T-cell (primary cell): Measurements from ENCODE around the gene WIPF1. TPM values are rescaled to one million over a fixed set of nuclear protein-coding genes. Genes with fewer than 3 reads are reported as not detected.

ENCODE experiments used
- ATAC-seq, 4 experiments: fragments of 200-7000 bp in 3 of 4; fragments of 150-1000 bp in 1 of 4; cut with Tn5 transposase; replicated peaks in 1 of 4; 1 replicate in 3 of 4; 2 replicates in 1 of 4; pipeline ENCODE4 v1.10.0; 2021; ENCODE audit warnings: moderate library complexity in 3 of 4, mild to moderate bottlenecking in 2 of 4, moderate number of reproducible peaks in 1 of 4
- CTCF ChIA-PET, 2 donors: fragments of 300-600 bp; sonication (Branson Sonifier 250); formaldehyde crosslinking; loops; one replicate each; lab custom pipeline; 2022; ENCODE audit warnings: antibody characterized with exemption in 2 of 2; lab: Charles Lee
- POLR2A ChIA-PET, 2 donors: fragments of 300-600 bp; sonication (Branson Sonifier 250); formaldehyde crosslinking; loops; one replicate each; lab custom pipeline; 2022; ENCODE audit warnings: antibody characterized with exemption in 2 of 2; lab: Charles Lee
- DNase-seq, 35 experiments: peaks; one replicate each; pipeline versions ENCODE4 v3.0.0 to v3.0.0-alpha.2; 2013 to 2023
- H3K27ac ChIP-seq: one replicate; pipeline ENCODE4 v1.5.1; 2013; ENCODE audit warnings: low read length
- H3K27me3 ChIP-seq, 2 experiments: replicated peaks in 1 of 2; 1 replicate in 1 of 2; 2 replicates in 1 of 2; pipeline versions ENCODE4 v1.6.1 to v1.7.0; 2013; ENCODE audit warnings: low read length in 1 of 2, mixed read lengths in 1 of 2; ENCODE audit not compliant: control insufficient read depth in 2 of 2, insufficient read depth in 2 of 2; ENCODE audit errors: extremely low read depth in 1 of 2
- H3K36me3 ChIP-seq, 2 donors: 1 replicate in 1 of 2; 2 replicates in 1 of 2; pipeline versions ENCODE4 v1.6.1 to v1.7.0; 2013; ENCODE audit warnings: low read length in 1 of 2; ENCODE audit not compliant: control insufficient read depth in 2 of 2, insufficient read depth in 1 of 2; ENCODE audit errors: extremely low read depth in 1 of 2
- H3K4me1 ChIP-seq, 2 experiments: 1 replicate in 1 of 2; 2 replicates in 1 of 2; pipeline versions ENCODE4 v1.6.1 to v1.7.0; 2013; ENCODE audit warnings: low read length in 2 of 2, mixed read lengths in 1 of 2; ENCODE audit not compliant: insufficient read depth in 2 of 2, control insufficient read depth in 1 of 2; ENCODE audit errors: extremely low read depth in 1 of 2
- H3K4me3 ChIP-seq, 2 donors: 1 replicate in 1 of 2; 2 replicates in 1 of 2; pipeline versions ENCODE4 v1.5.1 to v1.7.0; 2013; ENCODE audit warnings: mild to moderate bottlenecking in 2 of 2, low read length in 1 of 2, moderate library complexity in 1 of 2; ENCODE audit not compliant: control insufficient read depth in 1 of 2; ENCODE audit errors: extremely low read depth in 1 of 2
- H3K9me3 ChIP-seq: 2 replicates; pipeline ENCODE4 v1.7.0; 2013
- H3K27ac Mint-ChIP-seq, 2 donors: one replicate each; pipeline ENCODE4 v1.8.0; 2020 to 2021; ENCODE audit warnings: mild to moderate bottlenecking in 2 of 2, mixed read lengths in 2 of 2
- H3K27me3 Mint-ChIP-seq, 2 donors: one replicate each; pipeline ENCODE4 v1.8.0; 2021 to 2022; ENCODE audit warnings: mixed read lengths in 2 of 2
- H3K36me3 Mint-ChIP-seq: one replicate; pipeline ENCODE4 v1.8.0; 2021; ENCODE audit warnings: mixed read lengths
- H3K4me1 Mint-ChIP-seq, 3 donors: one replicate each; pipeline ENCODE4 v1.8.0; 2020 to 2022; ENCODE audit warnings: mixed read lengths in 3 of 3, mild to moderate bottlenecking in 1 of 3
- H3K4me3 Mint-ChIP-seq, 3 donors: one replicate each; pipeline ENCODE4 v1.8.0; 2020 to 2022; ENCODE audit warnings: mild to moderate bottlenecking in 3 of 3, mixed read lengths in 3 of 3, moderate library complexity in 3 of 3
- H3K9me3 Mint-ChIP-seq, 3 donors: one replicate each; pipeline ENCODE4 v1.8.0; 2020 to 2022; ENCODE audit warnings: mixed read lengths in 3 of 3
- WGBS: methylation state at CpG from one replicate; pipeline ENCODE4 v1.1.5; 2013; ENCODE audit warnings: missing lambda C conversion rate; ENCODE audit not compliant: insufficient coverage; 5-methylcytosine and 5-hydroxymethylcytosine counted together
- total RNA-seq, 35 experiments: library from RNA in 6 of 35; stranded (reverse) in 6 of 35; fragments of 120-200 nt in 1 of 35; gene quantifications; one replicate each; pipeline versions ENCODE4 v1.2.1 to v1.2.4 and lab custom pipeline; 2013 to 2026

Gene WIPF1
- total RNA-seq, 5 donors from 2014 or later (not counting 1 experiment from before 2014, with no cell fraction given): 349 to 412 (median 372) TPM

GRCh38 chr2:174577967-174578589, 19.5 kb downstream of the WIPF1 start:
- Histone ChIP-seq H3K27me3 (no peaks in the 10 kb centered on the region), H3K4me1 (peaks cover 3 to 48% of the 10 kb centered on the region in 2 experiments), H3K9me3 (no peaks in the 10 kb centered on the region), H3K36me3 (peaks cover 0 to 92% of the 10 kb centered on the region in 2 donors), H3K27ac (peak overlapping the region; percentile 16), H3K4me3 (no peak overlapping the region)
- peak overlapping the region; percentile 59 to 68 for H3K27ac Mint-ChIP-seq
- H3K27me3 Mint-ChIP-seq: no peaks in the 10 kb centered on the region
- ATAC-seq (peak; percentile 67 to 78 (median 73)), DNase-seq (peak in 34 of 35 experiments; percentile 35 to 82 (median 62))
- no peak overlapping the region for H3K4me3 Mint-ChIP-seq
- peaks cover 76 to 83% (median 83%) of the 10 kb centered on the region in 3 donors for H3K4me1 Mint-ChIP-seq
- ChIA-PET POLR2A (interaction anchor here (0.7 to 3.3 kb wide), 5 partner anchors 15 to 109 kb away, joined by 3 to 13 read pairs (median 7); partner anchors contain the start of gene WIPF1 (in 1 of the 2)), CTCF (interaction anchor here (0.5 to 16.0 kb wide), 27 partner anchors 10 to 624 kb away, joined by 3 to 298 read pairs (median 5); partner anchors contain the start of gene WIPF1 (in 1 of the 2))
- H3K36me3 Mint-ChIP-seq: peaks cover 50% of the 10 kb centered on the region
- H3K9me3 Mint-ChIP-seq: no peaks in the 10 kb centered on the region

GRCh38 chr2:174575124-174575776, 22.4 kb downstream of the WIPF1 start:
- H3K9me3 ChIP-seq: no peaks in the 10 kb centered on the region
- H3K4me3 ChIP-seq: no peak overlapping the region
- peaks cover 69 to 76% (median 76%) of the 10 kb centered on the region in 3 donors for H3K4me1 Mint-ChIP-seq
- H3K27me3 Mint-ChIP-seq: no peaks in the 10 kb centered on the region
- H3K4me1 ChIP-seq: peaks cover 0 to 49% of the 10 kb centered on the region in 2 experiments
- no peak for ATAC-seq
- ChIA-PET CTCF (interaction anchor here (0.6 to 16.0 kb wide), 13 partner anchors 10 to 113 kb away, joined by 3 to 298 read pairs (median 3); partner anchors contain the start of gene WIPF1 (in 1 of the 2)), POLR2A (interaction anchor here (0.5 to 0.7 kb wide), 4 partner anchors 18 to 112 kb away, joined by 3 to 6 read pairs (median 4); no protein-coding TSS in a partner anchor)
- WGBS: 99% methylated on average over 11 of the region's 16 CpGs
- H3K9me3 Mint-ChIP-seq: no peaks in the 10 kb centered on the region
- peaks cover 8 to 92% of the 10 kb centered on the region in 2 donors for H3K36me3 ChIP-seq
- H3K27me3 ChIP-seq: no peaks in the 10 kb centered on the region
- peaks cover 52% of the 10 kb centered on the region for H3K36me3 Mint-ChIP-seq
- peak overlapping the region; percentile 37 to 89 for H3K27ac Mint-ChIP-seq
- H3K4me3 Mint-ChIP-seq: peak overlapping the region in 2 of 3 donors; percentile 29 to 31
- H3K27ac ChIP-seq: no peak overlapping the region
- no peak for DNase-seq

- H3K27ac Mint-ChIP-seq: peak overlapping the region; percentile 37 to 89
- ChIA-PET POLR2A (interaction anchor here (0.7 to 0.8 kb wide), 2 partner anchors 11 to 113 kb away, joined by 3 to 5 read pairs; no protein-coding TSS in a partner anchor), CTCF (interaction anchor here (0.6 to 16.0 kb wide), 9 partner anchors 25 to 123 kb away, joined by 3 to 298 read pairs (median 5); partner anchors contain the start of gene WIPF1 (in 1 of the 2))
- Histone ChIP-seq H3K9me3 (no peaks in the 10 kb centered on the region), H3K27me3 (no peaks in the 10 kb centered on the region), H3K4me3 (no peak overlapping the region), H3K36me3 (peaks cover 8 to 92% of the 10 kb centered on the region in 2 donors), H3K4me1 (peaks cover 0 to 44% of the 10 kb centered on the region in 2 experiments), H3K27ac (no peak overlapping the region)
- peaks cover 69 to 77% (median 75%) of the 10 kb centered on the region in 3 donors for H3K4me1 Mint-ChIP-seq
- ATAC-seq (no peak), DNase-seq (no peak)
- H3K27me3 Mint-ChIP-seq: no peaks in the 10 kb centered on the region
- peaks cover 54% of the 10 kb centered on the region for H3K36me3 Mint-ChIP-seq
- H3K9me3 Mint-ChIP-seq: no peaks in the 10 kb centered on the region
- 71% methylated on average over 2 of the region's 2 CpGs for WGBS
- no peak overlapping the region for H3K4me3 Mint-ChIP-seq
Measured at GRCh38 chr2:174574657-174575056, 22.9 kb downstream of the WIPF1 start.

- Mint-ChIP-seq H3K36me3 (peaks cover 63% of the 10 kb centered on the region), H3K4me1 (peaks cover 66 to 76% (median 74%) of the 10 kb centered on the region in 3 donors), H3K4me3 (peak overlapping the region in 2 of 3 donors; percentile 30 to 31), H3K27ac (peak overlapping the region; percentile 80 to 89), H3K27me3 (no peaks in the 10 kb centered on the region), H3K9me3 (no peaks in the 10 kb centered on the region)
- peak in 33 of 35 experiments; percentile 36 to 70 (median 52) for DNase-seq
- no peaks in the 10 kb centered on the region for H3K9me3 ChIP-seq
- H3K36me3 ChIP-seq: peaks cover 8 to 92% of the 10 kb centered on the region in 2 donors
- peak; percentile 46 to 70 (median 64) for ATAC-seq
- H3K4me1 ChIP-seq: peaks cover 0 to 36% of the 10 kb centered on the region in 2 experiments
- WGBS: no CpG with 5 or more reads among the region's 6 CpGs
- peak overlapping the region; percentile 35 for H3K27ac ChIP-seq
- H3K27me3 ChIP-seq: no peaks in the 10 kb centered on the region
- no peak overlapping the region for H3K4me3 ChIP-seq
- ChIA-PET CTCF (interaction anchor here (0.6 to 16.0 kb wide), 10 partner anchors 10 to 124 kb away, joined by 3 to 298 read pairs (median 4); partner anchors contain the start of gene WIPF1 (in 1 of the 2)), POLR2A (interaction anchor here in 1 of 2 donors (0.6 to 1.0 kb wide), 4 partner anchors 10 to 80 kb away, joined by 3 to 9 read pairs (median 4); no protein-coding TSS in a partner anchor)
Measured at GRCh38 chr2:174573621-174574081, 24.0 kb downstream of the WIPF1 start.

GRCh38 chr2:174572556-174572955, 25.0 kb downstream of the WIPF1 start:
- Histone ChIP-seq H3K4me3 (no peak overlapping the region), H3K27me3 (no peaks in the 10 kb centered on the region), H3K36me3 (peaks cover 11 to 94% of the 10 kb centered on the region in 2 donors), H3K27ac (no peak overlapping the region), H3K4me1 (peaks cover 0 to 36% of the 10 kb centered on the region in 2 experiments), H3K9me3 (no peaks in the 10 kb centered on the region)
- H3K36me3 Mint-ChIP-seq: peaks cover 67% of the 10 kb centered on the region
- POLR2A ChIA-PET: interaction anchor here (0.5 to 1.0 kb wide), 3 partner anchors 23 to 427 kb away, joined by 3 to 4 read pairs (median 3); no protein-coding TSS in a partner anchor
- no peaks in the 10 kb centered on the region for H3K27me3 Mint-ChIP-seq
- no peak overlapping the region for H3K4me3 Mint-ChIP-seq
- peaks cover 59 to 69% (median 64%) of the 10 kb centered on the region in 3 donors for H3K4me1 Mint-ChIP-seq
- DNase-seq (no peak), ATAC-seq (no peak)
- H3K9me3 Mint-ChIP-seq: no peaks in the 10 kb centered on the region
- H3K27ac Mint-ChIP-seq: peak overlapping the region in 1 of 2 donors; percentile 89
- CTCF ChIA-PET: interaction anchor here (0.7 to 16.0 kb wide), 3 partner anchors 27 to 115 kb away, joined by 3 to 298 read pairs (median 4); partner anchors contain the start of gene WIPF1 (in 1 of the 2)
- no CpG with 5 or more reads among the region's 3 CpGs for WGBS
